ENCODE data around the gene MRPS18A.
A peak's percentile ranks its signal among the peaks of the same experiment; 100 is the strongest.

MRPS18A gene

GRCh38 chr6:43687079-43687436, 533 bp downstream of the MRPS18A start:
- no peak for DNase-seq (ENCODE audit: low read depth)
- TF ChIP-seq CTCF (IDR thresholded peaks at IDR 0.05; ENCODE audit: insufficient read depth, low read depth, low read length, missing control alignments) = no peak
- H3K4me3 ChIP-seq (ENCODE audit: low read length) = peak overlapping the region; percentile 96

- no peak for TF ChIP-seq CTCF (IDR thresholded peaks at IDR 0.05; ENCODE audit: insufficient read depth, low read depth, low read length, missing control alignments)
Observed at GRCh38 chr6:43683708-43684455, 3.7 kb downstream of the MRPS18A start.

GRCh38 chr6:43682724-43683429, 4.7 kb downstream of the MRPS18A start:
- no peak for TF ChIP-seq CTCF (IDR thresholded peaks at IDR 0.05; ENCODE audit: insufficient read depth, low read depth, low read length, missing control alignments)
- DNase-seq (ENCODE audit: low read depth) = no peak
- no peak overlapping the region for H3K4me3 ChIP-seq (ENCODE audit: low read length)

More at GRCh38 chr6:43683708-43684455, 3.7 kb downstream of the MRPS18A start:
- no peak overlapping the region for H3K4me3 ChIP-seq (ENCODE audit: low read length)
- DNase-seq (ENCODE audit: low read depth) = no peak

GRCh38 chr6:43681303-43681702, 6.3 kb downstream of the MRPS18A start:
- no peak for DNase-seq (ENCODE audit: low read depth)
- H3K4me3 ChIP-seq (ENCODE audit: low read length) = no peak overlapping the region
- no peak for TF ChIP-seq CTCF (IDR thresholded peaks at IDR 0.05; ENCODE audit: insufficient read depth, low read depth, low read length, missing control alignments)

- TF ChIP-seq CTCF (IDR thresholded peaks at IDR 0.05; ENCODE audit: insufficient read depth, low read depth, low read length, missing control alignments) = no peak
- no peak for DNase-seq (ENCODE audit: low read depth)
- no peak overlapping the region for H3K4me3 ChIP-seq (ENCODE audit: low read length)
Observed at GRCh38 chr6:43680308-43681200, 7.0 kb downstream of the MRPS18A start.

- TF ChIP-seq CTCF (IDR thresholded peaks at IDR 0.05; ENCODE audit: insufficient read depth, low read depth, low read length, missing control alignments) = no peak
- no peak for DNase-seq (ENCODE audit: low read depth)
- H3K4me3 ChIP-seq (ENCODE audit: low read length) = no peak overlapping the region
Observed at GRCh38 chr6:43679057-43679456, 8.5 kb downstream of the MRPS18A start.
